22Rv1 (cell line): ENCODE measurements around the gene PRDX1.

Source experiments
- H3K27ac ChIP-seq: fragments of 450-650 bp; 2 replicates; pipeline ENCODE4 v1.5.1; 2017
- CTCF ChIP-seq: fragments of 450-650 bp; IDR thresholded peaks from 2 replicates; pipeline ENCODE4 v1.5.1; 2017; ENCODE audit warnings: mild to moderate bottlenecking
- ZFX ChIP-seq: fragments of 450-650 bp; IDR thresholded peaks from 2 replicates; pipeline ENCODE4 v1.6.1; 2017; ENCODE audit warnings: antibody characterized with exemption, borderline replicate concordance

PRDX1 gene

GRCh38 chr1:45545553-45546310, 24.0 kb upstream of the PRDX1 start:
- no peak for TF ChIP-seq ZFX
- no peak for TF ChIP-seq CTCF
- H3K27ac ChIP-seq, result no peak overlapping the region

GRCh38 chr1:45545019-45545493, 23.4 kb upstream of the PRDX1 start:
- no peak overlapping the region for H3K27ac ChIP-seq
- TF ChIP-seq CTCF (no peak), ZFX (no peak)

- H3K27ac ChIP-seq, result no peak overlapping the region
- no peak for TF ChIP-seq CTCF
- no peak for TF ChIP-seq ZFX
Observed at GRCh38 chr1:45544530-45544929, 22.8 kb upstream of the PRDX1 start.

- H3K27ac ChIP-seq, result no peak overlapping the region
- TF ChIP-seq CTCF (no peak), ZFX (no peak)
Observed at GRCh38 chr1:45543581-45544417, 22.1 kb upstream of the PRDX1 start.

- H3K27ac ChIP-seq, result no peak overlapping the region
- TF ChIP-seq CTCF, result no peak
- TF ChIP-seq ZFX, result no peak
Observed at GRCh38 chr1:45542591-45542990, 20.9 kb upstream of the PRDX1 start.

GRCh38 chr1:45541193-45541592, 19.5 kb upstream of the PRDX1 start:
- H3K27ac ChIP-seq, result no peak overlapping the region
- no peak for TF ChIP-seq ZFX
- TF ChIP-seq CTCF, result no peak

- H3K27ac ChIP-seq, result no peak overlapping the region
- TF ChIP-seq CTCF (no peak), ZFX (no peak)
Observed at GRCh38 chr1:45536886-45537285, 15.2 kb upstream of the PRDX1 start.
